Hypothalamus (tissue), 51 donors: ENCODE measurements around the gene XK.
A peak's percentile ranks its signal among the peaks of the same experiment; 100 is the strongest.
"Not testable (repeated sequence)": the region's sequence is repeated elsewhere in the genome, so short reads cannot be mapped to it uniquely, and the experiment has no call there.

Experiments used
- DNase-seq, 51 donors: peaks; one replicate each; lab custom pipeline; 2025; lab: John Stamatoyannopoulos, UW

Gene XK

DNA sequence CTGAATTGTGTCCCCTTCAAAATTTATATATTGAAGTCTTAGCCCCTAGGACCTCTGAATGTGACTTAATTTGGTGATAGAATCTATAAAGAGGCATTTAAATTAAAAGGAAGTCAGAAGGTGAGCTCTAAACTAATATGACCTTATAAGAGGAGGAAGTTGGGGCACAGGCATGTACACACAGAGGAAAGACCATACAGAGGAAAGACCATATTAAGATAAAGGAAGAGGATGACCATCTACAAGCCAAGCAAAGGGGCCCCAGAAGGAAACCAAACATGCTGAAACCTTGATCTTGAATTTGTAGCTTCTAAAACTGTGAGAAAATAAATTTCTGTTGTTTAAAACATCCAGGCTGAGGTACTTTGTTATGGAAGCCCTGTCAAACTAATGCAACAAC, 67.3 kb downstream of the XK start:
- DNase-seq: no peak

DNA sequence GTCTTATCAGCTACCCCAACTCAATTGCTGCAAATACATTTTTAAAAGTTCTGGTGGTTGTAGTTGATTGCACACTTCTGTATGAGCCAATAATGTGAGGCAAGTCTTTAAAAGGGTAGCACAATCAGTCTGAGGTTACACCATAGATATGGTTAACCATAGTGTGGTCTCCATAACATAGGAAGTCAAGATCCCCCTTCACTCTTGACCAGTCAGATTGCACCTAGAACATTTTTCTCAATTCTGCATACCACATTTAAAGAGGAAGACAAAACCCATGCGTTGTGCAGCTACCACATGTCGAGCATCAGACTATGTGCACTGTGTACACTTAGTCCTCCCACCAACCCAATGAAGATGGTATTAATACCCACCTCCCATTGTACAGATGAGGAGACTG, 67.8 kb downstream of the XK start:
- no peak for DNase-seq

GRCh38 chrX:37754516-37754915, 68.9 kb downstream of the XK start:
- DNase-seq: no peak

- DNase-seq: peak in 3 of 51 donors; percentile 0 to 2 (median 0)
Measured at GRCh38 chrX:37755025-37755424, 69.4 kb downstream of the XK start.

- DNase-seq: no peak
Measured at GRCh38 chrX:37757082-37757481, 71.5 kb downstream of the XK start.

DNA sequence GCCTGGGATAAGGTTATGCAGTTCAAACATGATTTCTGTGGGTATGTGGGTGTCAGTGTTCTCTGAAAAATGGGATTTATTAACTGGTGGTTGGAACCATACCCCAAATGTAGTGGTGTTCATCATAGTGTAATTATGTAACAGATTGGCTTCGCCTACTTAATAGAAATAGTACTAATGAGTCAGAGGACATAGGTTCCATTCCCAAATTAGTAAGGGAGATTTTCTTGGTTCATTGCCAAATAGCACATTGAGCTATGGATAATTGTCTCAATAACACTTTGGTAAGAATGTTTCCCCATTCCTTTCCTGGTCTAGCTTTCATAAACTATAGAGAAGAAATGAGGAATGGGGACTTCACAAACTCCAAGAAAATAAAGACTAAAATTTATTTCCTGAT, 73.8 kb downstream of the XK start:
- DNase-seq: no peak

GRCh38 chrX:37759878-37760418, 74.4 kb downstream of the XK start:
- no peak for DNase-seq

DNA sequence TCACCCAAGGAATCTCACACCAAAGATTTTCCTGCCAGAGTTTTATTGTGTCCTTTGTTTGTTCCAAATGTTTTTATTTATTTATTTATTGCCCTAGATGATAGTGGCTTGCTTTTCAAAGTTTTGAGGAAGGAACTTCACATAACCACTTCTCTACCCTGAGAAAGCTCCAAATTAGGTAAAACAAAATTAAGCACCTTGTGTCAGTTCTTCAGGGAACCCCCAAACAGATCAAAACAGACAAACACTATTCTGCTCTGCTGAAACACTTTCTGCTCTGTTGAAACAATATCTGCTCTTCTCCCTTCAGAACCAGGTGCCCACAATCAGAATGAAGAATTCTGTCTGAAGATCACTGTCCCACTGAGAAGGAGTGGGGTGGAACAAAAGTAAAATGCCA, 77.8 kb downstream of the XK start:
- DNase-seq: no peak

DNA sequence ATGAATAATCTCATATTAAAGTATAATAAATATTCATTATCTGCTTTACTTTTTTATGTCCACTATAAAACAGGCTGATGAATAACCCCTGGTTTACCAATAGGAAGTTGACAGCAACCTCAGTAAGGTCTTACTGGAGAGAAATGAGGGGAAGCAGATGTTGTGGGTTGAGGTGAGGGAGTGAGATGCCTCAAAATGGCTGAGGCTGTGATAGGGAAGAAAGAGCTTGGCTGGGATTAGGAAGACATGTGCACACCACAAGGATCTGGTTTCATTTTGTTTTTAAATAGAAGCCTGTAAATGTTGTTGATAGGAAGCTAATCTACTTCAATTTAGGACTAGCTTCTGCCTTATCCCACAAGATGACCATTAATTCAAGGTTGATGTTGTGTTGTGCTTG, 79.9 kb downstream of the XK start:
- DNase-seq: no peak

- DNase-seq: no peak
Measured at GRCh38 chrX:37767430-37767829, 81.8 kb downstream of the XK start.

- DNase-seq: not testable (repeated sequence)
Measured at GRCh38 chrX:37768866-37769265, 83.3 kb downstream of the XK start.

GRCh38 chrX:37776283-37776986, 90.8 kb downstream of the XK start:
- no peak for DNase-seq

- DNase-seq: no peak
Measured at GRCh38 chrX:37776987-37777325, 91.4 kb downstream of the XK start.

- DNase-seq: no peak
Measured at GRCh38 chrX:37779857-37780256, 94.3 kb downstream of the XK start, which contains the start of gene CYBB. TSS of gene CYBB (plus strand) at chrX:37780059. CDS start at chrX:37780078, 19 bp downstream.

GRCh38 chrX:37781081-37781480, 95.5 kb downstream of the XK start:
- no peak for DNase-seq
